Hematopoietic multipotent progenitor cell treated with erythropoietin and hydrocortisone succinate and interleukin-3 and kit ligand, for 4 days (in vitro differentiated cells): ENCODE measurements around the gene ISL1.

Experiments used
- DNase-seq: peaks from one replicate; pipeline ENCODE4 v3.0.0-alpha.2; 2015

Gene ISL1

GRCh38 chr5:51387884-51388275 is 4.6 kb downstream of the ISL1 start:
- DNase-seq, result no peak

- no peak for DNase-seq
These were observed 5.4 kb downstream of the ISL1 start for GRCh38 chr5:51388488-51389287.

- DNase-seq, result no peak
These were observed 6.0 kb downstream of the ISL1 start for GRCh38 chr5:51389288-51389576.

GRCh38 chr5:51389577-51390463 is 6.6 kb downstream of the ISL1 start:
- DNase-seq, result no peak

- DNase-seq, result no peak
These were observed 7.9 kb downstream of the ISL1 start for GRCh38 chr5:51391175-51391574.

GRCh38 chr5:51392689-51393199 is 9.5 kb downstream of the ISL1 start:
- no peak for DNase-seq

GRCh38 chr5:51394609-51395008 is 11.4 kb downstream of the ISL1 start:
- DNase-seq, result no peak

GRCh38 chr5:51395245-51395644 is 12.0 kb downstream of the ISL1 start:
- DNase-seq, result no peak

- DNase-seq, result no peak
These were observed 12.6 kb downstream of the ISL1 start for GRCh38 chr5:51395666-51396356.

- DNase-seq, result no peak
These were observed 13.5 kb downstream of the ISL1 start for GRCh38 chr5:51396797-51397196.

GRCh38 chr5:51397996-51398395 is 14.7 kb downstream of the ISL1 start:
- DNase-seq, result no peak

GRCh38 chr5:51398875-51399642 is 15.8 kb downstream of the ISL1 start:
- no peak for DNase-seq

GRCh38 chr5:51399643-51400006 is 16.4 kb downstream of the ISL1 start:
- no peak for DNase-seq

- DNase-seq, result no peak
These were observed 21.0 kb downstream of the ISL1 start for GRCh38 chr5:51404255-51404654.

- no peak for DNase-seq
These were observed 28.7 kb downstream of the ISL1 start for GRCh38 chr5:51411921-51412325.

- DNase-seq, result no peak
These were observed 31.3 kb downstream of the ISL1 start for GRCh38 chr5:51414516-51414915.

GRCh38 chr5:51416149-51416548 is 32.9 kb downstream of the ISL1 start:
- DNase-seq, result no peak

- DNase-seq, result no peak
These were observed 49.9 kb downstream of the ISL1 start for GRCh38 chr5:51433052-51433710.

GRCh38 chr5:51439232-51439631 is 56.0 kb downstream of the ISL1 start:
- DNase-seq, result no peak
